A549 (cell line): ENCODE data around the gene RNMT. TPM values are rescaled to one million over a fixed set of nuclear protein-coding genes. Genes with fewer than 3 reads are reported as not detected.

Experiments
- ATAC-seq, 2 experiments: fragments of 200-7000 bp in 1 of 2; fragments of >200 bp in 1 of 2; cut with Nextera tagmentation in 1 of 2; cut with Tn5 transposase in 1 of 2; 3 replicates each; pipeline versions ENCODE4 v1.8.0 to v1.9.1; 2018 to 2020; ENCODE audit warnings: mild to moderate bottlenecking in 1 of 2, moderate library complexity in 1 of 2
- CTCF ChIA-PET: fragments of 300-600 bp; sonication (Branson Sonifier 250); formaldehyde crosslinking; extraction: SDS; loops from one replicate; lab custom pipeline; 2021; ENCODE audit warnings: antibody characterized with exemption, inconsistent platforms; lab: Yijun Ruan, JAX
- POLR2A ChIA-PET: fragments of 350-600 bp; formaldehyde crosslinking; extraction: SDS; loops from one replicate; lab custom pipeline; 2021; ENCODE audit warnings: antibody characterized with exemption, inconsistent platforms; lab: Yijun Ruan, JAX
- DNase-seq, 2 experiments: peaks; one replicate each; pipeline versions ENCODE4 v3.0.0 to v3.0.0-alpha.2; 2011 to 2016; ENCODE audit warnings: low read depth in 1 of 2, low spot score in 1 of 2
- FAIRE-seq: peaks from 2 replicates; lab custom pipeline; 2011; peaks lifted over from hg19 to GRCh38; lab: Jason Lieb, UNC
- H3K27ac ChIP-seq, 2 experiments: fragments of >200 bp; sonication (Bioruptor Twin); formaldehyde crosslinking; 3 replicates each; pipeline ENCODE4 v1.5.1; 2016 to 2017
- H3K4me1 ChIP-seq: fragments of >200 bp; sonication (Bioruptor Twin); formaldehyde crosslinking; 3 replicates; pipeline ENCODE4 v1.6.1; 2016
- H3K4me2 ChIP-seq: fragments of >200 bp; sonication (Bioruptor Twin); formaldehyde crosslinking; 3 replicates; pipeline ENCODE4 v1.6.1; 2016
- H3K4me3 ChIP-seq: fragments of >200 bp; sonication (Bioruptor Twin); formaldehyde crosslinking; 3 replicates; pipeline ENCODE4 v1.5.1; 2016
- H3K9me3 ChIP-seq: fragments of >200 bp; sonication (Bioruptor Twin); formaldehyde crosslinking; 3 replicates; pipeline ENCODE4 v1.6.1; 2016
- CBX2 ChIP-seq: fragments of 200-600 bp; sonication (generic); IDR thresholded peaks from 2 replicates; pipeline ENCODE4 v1.6.1; 2016; ENCODE audit warnings: low read depth, mild to moderate bottlenecking, borderline replicate concordance
- CEBPB ChIP-seq, 2 experiments: fragments of >200 bp in 1 of 2; sonication (Bioruptor Twin) in 1 of 2; formaldehyde crosslinking in 1 of 2; IDR thresholded peaks; 2 replicates each; pipeline ENCODE4 v1.6.1; 2012 to 2016
- CHD2 ChIP-seq: fragments of 150-350 bp; IDR thresholded peaks from 2 replicates; pipeline ENCODE4 v1.6.1; 2014; ENCODE audit warnings: low read length; ENCODE audit not compliant: partially characterized antibody
- CHD4 ChIP-seq: fragments of 200-600 bp; sonication (generic); IDR thresholded peaks from 2 replicates; pipeline ENCODE4 v1.6.1; 2016; ENCODE audit warnings: antibody characterized with exemption, mild to moderate bottlenecking, borderline replicate concordance
- EHMT2 ChIP-seq: fragments of 200-600 bp; sonication (generic); IDR thresholded peaks from 2 replicates; pipeline ENCODE4 v1.6.1; 2016; ENCODE audit warnings: antibody characterized with exemption, low read depth, mild to moderate bottlenecking, moderate library complexity
- EP300 ChIP-seq, 2 experiments: fragments of >200 bp; sonication (Bioruptor Twin); formaldehyde crosslinking; IDR thresholded peaks; 2 replicates in 1 of 2; 3 replicates in 1 of 2; pipeline ENCODE4 v1.6.1; 2016 to 2017
- FOSL2 ChIP-seq, 2 experiments: fragments of 450-650 bp in 1 of 2; fragments of >200 bp in 1 of 2; sonication (Bioruptor Twin) in 1 of 2; formaldehyde crosslinking; IDR thresholded peaks; 2 replicates each; pipeline versions ENCODE4 v1.5.0 to v1.6.1; 2016 to 2020; ENCODE audit warnings: mild to moderate bottlenecking in 1 of 2, moderate library complexity in 1 of 2
- HDAC2 ChIP-seq: fragments of 200-600 bp; sonication (generic); IDR thresholded peaks from 2 replicates; pipeline ENCODE4 v1.6.1; 2016
- HOXA7 ChIP-seq: fragments of 250-450 bp; sonication (Bioruptor Pico); IDR thresholded peaks from 2 replicates; pipeline ENCODE4 v1.5.0; 2020; ENCODE audit warnings: mild to moderate bottlenecking, moderate library complexity
- HOXB13 ChIP-seq: fragments of 250-450 bp; sonication (Bioruptor Pico); IDR thresholded peaks from 2 replicates; pipeline ENCODE4 v1.5.0; 2020; ENCODE audit warnings: low read depth, mild to moderate bottlenecking, moderate library complexity
- JUN ChIP-seq, 2 experiments: fragments of >200 bp; sonication (Bioruptor Twin); formaldehyde crosslinking; IDR thresholded peaks; 2 replicates in 1 of 2; 3 replicates in 1 of 2; pipeline ENCODE4 v1.6.1; 2016 to 2017
- JUNB ChIP-seq: fragments of >200 bp; sonication (Bioruptor Twin); formaldehyde crosslinking; IDR thresholded peaks from 2 replicates; pipeline ENCODE4 v1.6.1; 2016
- MAFK ChIP-seq: fragments of 450-650 bp; IDR thresholded peaks from 2 replicates; pipeline ENCODE4 v1.6.1; 2014; ENCODE audit not compliant: partially characterized antibody
- NPAS2 ChIP-seq: fragments of 250-450 bp; sonication (Bioruptor Pico); IDR thresholded peaks from 2 replicates; pipeline ENCODE4 v1.8.0; 2022; ENCODE audit warnings: mild to moderate bottlenecking, moderate library complexity, borderline replicate concordance
- NR3C1 ChIP-seq: fragments of >200 bp; sonication (Bioruptor Twin); formaldehyde crosslinking; IDR thresholded peaks from 3 replicates; pipeline ENCODE4 v1.6.1; 2017
- PBX3 ChIP-seq: IDR thresholded peaks from 2 replicates; pipeline ENCODE4 v1.6.1; 2012
- POLR2AphosphoS2 ChIP-seq: conservative IDR thresholded peaks from 2 replicates; pipeline ENCODE4 v1.6.1; 2012; ENCODE audit warnings: low read length, improper control_type of control experiment, inconsistent platforms
- RNF2 ChIP-seq: fragments of 200-600 bp; sonication (generic); IDR thresholded peaks from 2 replicates; pipeline ENCODE4 v1.6.1; 2016; ENCODE audit warnings: low read depth, mild to moderate bottlenecking, antibody characterized with exemption, moderate library complexity, borderline replicate concordance
- ZC3H11A ChIP-seq: fragments of 450-650 bp; IDR thresholded peaks from 2 replicates; pipeline ENCODE4 v1.6.1; 2014; ENCODE audit warnings: antibody characterized with exemption, mild to moderate bottlenecking
- ZNF302 ChIP-seq: fragments of 250-450 bp; sonication (Bioruptor Pico); IDR thresholded peaks from 2 replicates; pipeline ENCODE4 v1.9.0; 2021; ENCODE audit warnings: inconsistent platforms, mild to moderate bottlenecking, moderate library complexity
- WGBS: methylation state at CpG from one replicate; pipeline ENCODE4 v1.1.6; 2017; ENCODE audit errors: missing lambda C conversion rate; 5-methylcytosine and 5-hydroxymethylcytosine counted together
- polyA plus RNA-seq, 4 experiments: library from polyadenylated mRNA; depleted of rRNA in 3 of 4; stranded (reverse); fragments of >200 nt; fragmentation: RNase III in 1 of 4; extraction: RNeasy Plus Mini Kit Qiagen cat#74134 plus additional on column Dnase treatment in 1 of 4; gene quantifications; 2 replicates in 3 of 4; 3 replicates in 1 of 4; pipeline ENCODE4 v1.2.3, GENCODE V29; 2011 to 2017
- TF ChIP-seq, protein P1 (sequence below): fragments of 150-350 bp; IDR thresholded peaks from 2 replicates; pipeline ENCODE4 v1.6.1; 2014; ENCODE audit warnings: low read depth, mild to moderate bottlenecking, low read length
- TF ChIP-seq, protein P2 (sequence below): fragments of 250-450 bp; sonication (Bioruptor Pico); IDR thresholded peaks from 2 replicates; pipeline ENCODE4 v1.5.0; 2020; ENCODE audit warnings: low read depth, mild to moderate bottlenecking, moderate library complexity
- TF ChIP-seq, protein P3 (sequence below): fragments of 200-600 bp; sonication (generic); IDR thresholded peaks from 2 replicates; pipeline ENCODE4 v1.6.1; 2016; ENCODE audit warnings: antibody characterized with exemption, mild to moderate bottlenecking, moderate library complexity
- TF ChIP-seq, protein P4 (sequence below): IDR thresholded peaks from 2 replicates; pipeline ENCODE4 v1.6.1; 2012
- TF ChIP-seq, protein P5 (sequence below): fragments of 450-650 bp; IDR thresholded peaks from 2 replicates; pipeline ENCODE4 v1.6.1; 2014; ENCODE audit warnings: antibody characterized with exemption

The RNMT gene
- polyA plus RNA-seq, 2 of the 4 experiments (the other 2 are of a cell fraction): 16.7 to 25.5 TPM

DNA sequence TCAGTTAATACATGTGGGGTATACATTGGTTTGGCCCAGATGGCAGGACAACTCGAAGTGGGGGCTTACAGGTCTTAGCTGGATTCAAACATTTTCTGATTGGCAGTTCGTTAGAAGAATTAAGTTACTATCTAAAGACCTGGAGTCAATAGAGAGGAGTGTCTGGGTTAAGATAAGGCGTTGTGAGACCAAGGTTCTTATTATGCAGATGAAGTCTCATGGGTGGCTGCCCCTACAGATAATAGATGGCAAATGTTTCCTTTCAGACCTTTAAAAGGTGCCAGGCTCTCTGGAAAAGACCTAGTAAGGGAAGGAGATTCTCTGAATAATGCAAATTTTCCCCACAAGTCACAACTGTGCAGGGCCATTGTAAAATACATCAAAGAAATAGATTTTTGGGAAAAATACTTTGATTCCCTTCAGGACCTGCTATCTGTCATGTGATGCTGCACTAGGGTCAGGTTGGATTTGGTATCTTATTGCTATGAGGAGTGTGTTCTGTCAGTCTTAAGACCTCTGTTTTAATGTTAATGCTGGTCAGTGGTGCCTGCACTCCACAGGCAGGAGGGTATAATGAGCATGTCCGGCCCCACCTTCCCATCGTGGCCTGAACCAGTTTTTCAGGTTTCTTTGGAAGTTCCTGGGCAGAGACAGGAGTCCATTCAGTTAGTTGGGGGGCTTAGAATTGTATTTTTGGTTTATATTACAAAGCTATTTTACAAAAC, 83.2 kb downstream of the RNMT start:
- DNase-seq (no peak), FAIRE-seq (no peak), ATAC-seq (no peak)
- no peak for TF ChIP-seq PBX3
- no peak for TF ChIP-seq CHD4
- TF ChIP-seq, protein P1, sequence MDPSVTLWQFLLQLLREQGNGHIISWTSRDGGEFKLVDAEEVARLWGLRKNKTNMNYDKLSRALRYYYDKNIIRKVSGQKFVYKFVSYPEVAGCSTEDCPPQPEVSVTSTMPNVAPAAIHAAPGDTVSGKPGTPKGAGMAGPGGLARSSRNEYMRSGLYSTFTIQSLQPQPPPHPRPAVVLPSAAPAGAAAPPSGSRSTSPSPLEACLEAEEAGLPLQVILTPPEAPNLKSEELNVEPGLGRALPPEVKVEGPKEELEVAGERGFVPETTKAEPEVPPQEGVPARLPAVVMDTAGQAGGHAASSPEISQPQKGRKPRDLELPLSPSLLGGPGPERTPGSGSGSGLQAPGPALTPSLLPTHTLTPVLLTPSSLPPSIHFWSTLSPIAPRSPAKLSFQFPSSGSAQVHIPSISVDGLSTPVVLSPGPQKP: no peak
- TF ChIP-seq NPAS2 (CRISPR knock-in tag): no peak
- TF ChIP-seq, protein P2, sequence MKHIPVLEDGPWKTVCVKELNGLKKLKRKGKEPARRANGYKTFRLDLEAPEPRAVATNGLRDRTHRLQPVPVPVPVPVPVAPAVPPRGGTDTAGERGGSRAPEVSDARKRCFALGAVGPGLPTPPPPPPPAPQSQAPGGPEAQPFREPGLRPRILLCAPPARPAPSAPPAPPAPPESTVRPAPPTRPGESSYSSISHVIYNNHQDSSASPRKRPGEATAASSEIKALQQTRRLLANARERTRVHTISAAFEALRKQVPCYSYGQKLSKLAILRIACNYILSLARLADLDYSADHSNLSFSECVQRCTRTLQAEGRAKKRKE (CRISPR knock-in tag): no peak
- TF ChIP-seq JUN (IDR thresholded peaks at IDR 0.05): no peak
- no peak for TF ChIP-seq NR3C1
- no peak for TF ChIP-seq ZNF302
- H3K4me2 ChIP-seq: no peak overlapping the region
- H3K9me3 ChIP-seq: no peaks in the 10 kb centered on the region
- no peak overlapping the region for H3K4me3 ChIP-seq
- ChIA-PET CTCF (interaction anchor here (1.1 kb wide), 2 partner anchors 9 to 1066 kb away, joined by 3 read pairs; no protein-coding TSS in a partner anchor), POLR2A (no interaction called here)
- WGBS: 20% methylated on average over 5 of the region's 5 CpGs
- H3K27ac ChIP-seq: no peak overlapping the region
- H3K4me1 ChIP-seq: no peaks in the 10 kb centered on the region

- ChIA-PET CTCF (interaction anchor here (0.7 to 1.1 kb wide), 2 partner anchors 368 to 1067 kb away, joined by 3 read pairs; no protein-coding TSS in a partner anchor), POLR2A (no interaction called here)
- no peaks in the 10 kb centered on the region for H3K4me1 ChIP-seq
- no peak overlapping the region for H3K27ac ChIP-seq
- WGBS: 4% methylated on average over 9 of the region's 10 CpGs
- no peak overlapping the region for H3K4me2 ChIP-seq
- H3K9me3 ChIP-seq: no peaks in the 10 kb centered on the region
- ATAC-seq (no peak), FAIRE-seq (no peak), DNase-seq (no peak)
- no peak overlapping the region for H3K4me3 ChIP-seq
- TF ChIP-seq, protein P3, sequence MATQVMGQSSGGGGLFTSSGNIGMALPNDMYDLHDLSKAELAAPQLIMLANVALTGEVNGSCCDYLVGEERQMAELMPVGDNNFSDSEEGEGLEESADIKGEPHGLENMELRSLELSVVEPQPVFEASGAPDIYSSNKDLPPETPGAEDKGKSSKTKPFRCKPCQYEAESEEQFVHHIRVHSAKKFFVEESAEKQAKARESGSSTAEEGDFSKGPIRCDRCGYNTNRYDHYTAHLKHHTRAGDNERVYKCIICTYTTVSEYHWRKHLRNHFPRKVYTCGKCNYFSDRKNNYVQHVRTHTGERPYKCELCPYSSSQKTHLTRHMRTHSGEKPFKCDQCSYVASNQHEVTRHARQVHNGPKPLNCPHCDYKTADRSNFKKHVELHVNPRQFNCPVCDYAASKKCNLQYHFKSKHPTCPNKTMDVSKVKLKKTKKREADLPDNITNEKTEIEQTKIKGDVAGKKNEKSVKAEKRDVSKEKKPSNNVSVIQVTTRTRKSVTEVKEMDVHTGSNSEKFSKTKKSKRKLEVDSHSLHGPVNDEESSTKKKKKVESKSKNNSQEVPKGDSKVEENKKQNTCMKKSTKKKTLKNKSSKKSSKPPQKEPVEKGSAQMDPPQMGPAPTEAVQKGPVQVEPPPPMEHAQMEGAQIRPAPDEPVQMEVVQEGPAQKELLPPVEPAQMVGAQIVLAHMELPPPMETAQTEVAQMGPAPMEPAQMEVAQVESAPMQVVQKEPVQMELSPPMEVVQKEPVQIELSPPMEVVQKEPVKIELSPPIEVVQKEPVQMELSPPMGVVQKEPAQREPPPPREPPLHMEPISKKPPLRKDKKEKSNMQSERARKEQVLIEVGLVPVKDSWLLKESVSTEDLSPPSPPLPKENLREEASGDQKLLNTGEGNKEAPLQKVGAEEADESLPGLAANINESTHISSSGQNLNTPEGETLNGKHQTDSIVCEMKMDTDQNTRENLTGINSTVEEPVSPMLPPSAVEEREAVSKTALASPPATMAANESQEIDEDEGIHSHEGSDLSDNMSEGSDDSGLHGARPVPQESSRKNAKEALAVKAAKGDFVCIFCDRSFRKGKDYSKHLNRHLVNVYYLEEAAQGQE: no peak
- TF ChIP-seq POLR2AphosphoS2: no peak
- TF ChIP-seq FOSL2 (IDR thresholded peaks at IDR 0.05): no peak
- TF ChIP-seq FOSL2 (CRISPR knock-in tag; IDR thresholded peaks at IDR 0.05): no peak
- no peak for TF ChIP-seq HDAC2
- no peak for TF ChIP-seq CEBPB (IDR thresholded peaks at IDR 0.05)
- no peak for TF ChIP-seq EP300 (IDR thresholded peaks at IDR 0.05)
- no peak for TF ChIP-seq CHD2
- no peak for TF ChIP-seq ZC3H11A
- TF ChIP-seq, protein P4, sequence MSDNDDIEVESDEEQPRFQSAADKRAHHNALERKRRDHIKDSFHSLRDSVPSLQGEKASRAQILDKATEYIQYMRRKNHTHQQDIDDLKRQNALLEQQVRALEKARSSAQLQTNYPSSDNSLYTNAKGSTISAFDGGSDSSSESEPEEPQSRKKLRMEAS: no peak
- no peak for TF ChIP-seq MAFK
- no peak for TF ChIP-seq RNF2
- no peak for TF ChIP-seq EHMT2
- TF ChIP-seq CBX2: no peak
- TF ChIP-seq JUNB: no peak
- TF ChIP-seq HOXA7 (CRISPR knock-in tag): no peak
- TF ChIP-seq HOXB13 (CRISPR knock-in tag): no peak
- TF ChIP-seq, protein P5, sequence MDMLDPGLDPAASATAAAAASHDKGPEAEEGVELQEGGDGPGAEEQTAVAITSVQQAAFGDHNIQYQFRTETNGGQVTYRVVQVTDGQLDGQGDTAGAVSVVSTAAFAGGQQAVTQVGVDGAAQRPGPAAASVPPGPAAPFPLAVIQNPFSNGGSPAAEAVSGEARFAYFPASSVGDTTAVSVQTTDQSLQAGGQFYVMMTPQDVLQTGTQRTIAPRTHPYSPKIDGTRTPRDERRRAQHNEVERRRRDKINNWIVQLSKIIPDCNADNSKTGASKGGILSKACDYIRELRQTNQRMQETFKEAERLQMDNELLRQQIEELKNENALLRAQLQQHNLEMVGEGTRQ: no peak
Measured at GRCh38 chr18:13810950-13811485, 84.5 kb downstream of the RNMT start.
